Measurements from ENCODE around the gene ZDHHC18.
A peak's percentile ranks its signal among the peaks of the same experiment; 100 is the strongest.
"Not testable (repeated sequence)": the region's sequence is repeated elsewhere in the genome, so short reads cannot be mapped to it uniquely, and the experiment has no call there.

The ZDHHC18 gene

DNA sequence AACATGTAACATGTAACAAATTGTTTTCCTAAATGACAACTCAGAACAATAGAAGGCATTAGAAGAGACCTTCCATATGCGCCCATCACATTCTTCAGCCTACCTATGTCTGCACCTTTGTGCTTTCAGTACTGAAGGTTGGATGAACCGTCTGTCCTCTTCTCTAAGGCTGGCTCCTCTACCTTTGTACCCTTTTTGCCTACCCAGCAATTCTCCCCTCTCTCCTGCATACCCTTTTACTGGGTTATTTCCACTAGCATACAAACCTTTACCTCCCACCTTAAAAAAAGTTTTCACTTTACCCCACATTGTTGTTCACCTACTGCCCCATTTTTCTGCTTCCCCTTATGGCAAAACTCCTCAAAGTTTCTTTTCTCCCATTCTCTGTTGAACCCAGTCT is 33.6 kb upstream of the ZDHHC18 start:
- no peak for DNase-seq

DNA sequence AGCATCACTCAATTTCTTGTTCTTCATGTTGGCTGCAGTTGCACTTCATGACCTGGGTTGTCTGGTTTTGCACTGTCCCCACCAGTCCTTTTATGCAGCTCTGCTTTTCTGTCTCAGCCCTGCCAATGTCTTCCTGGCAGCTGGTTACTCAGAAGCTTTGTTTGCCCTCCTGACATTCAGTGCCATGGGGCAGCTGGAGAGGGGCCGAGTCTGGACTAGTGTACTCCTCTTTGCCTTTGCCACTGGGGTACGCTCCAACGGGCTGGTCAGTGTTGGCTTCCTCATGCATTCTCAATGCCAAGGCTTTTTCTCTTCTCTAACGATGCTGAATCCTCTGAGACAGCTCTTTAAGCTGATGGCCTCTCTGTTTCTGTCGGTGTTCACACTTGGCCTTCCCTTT is 32.1 kb upstream of the ZDHHC18 start:
- no peak for DNase-seq

DNA sequence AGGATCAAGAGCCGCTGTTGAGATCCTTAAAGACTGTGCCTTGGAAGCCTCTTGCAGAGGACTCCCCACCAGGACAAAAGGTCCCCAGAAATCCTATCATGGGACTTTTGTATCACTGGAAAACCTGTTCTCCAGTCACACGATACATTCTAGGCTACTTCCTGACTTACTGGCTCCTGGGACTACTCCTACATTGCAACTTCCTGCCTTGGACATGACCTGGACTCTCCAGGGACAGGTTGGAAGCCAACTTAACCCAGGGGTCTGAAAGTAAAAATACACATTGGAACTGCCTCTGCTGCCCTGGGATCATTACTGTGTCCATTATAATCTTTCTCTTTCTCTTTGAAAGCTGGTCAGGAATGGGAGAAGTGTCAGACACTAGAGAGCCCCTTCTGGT is 28.9 kb upstream of the ZDHHC18 start:
- no peak for DNase-seq

DNA sequence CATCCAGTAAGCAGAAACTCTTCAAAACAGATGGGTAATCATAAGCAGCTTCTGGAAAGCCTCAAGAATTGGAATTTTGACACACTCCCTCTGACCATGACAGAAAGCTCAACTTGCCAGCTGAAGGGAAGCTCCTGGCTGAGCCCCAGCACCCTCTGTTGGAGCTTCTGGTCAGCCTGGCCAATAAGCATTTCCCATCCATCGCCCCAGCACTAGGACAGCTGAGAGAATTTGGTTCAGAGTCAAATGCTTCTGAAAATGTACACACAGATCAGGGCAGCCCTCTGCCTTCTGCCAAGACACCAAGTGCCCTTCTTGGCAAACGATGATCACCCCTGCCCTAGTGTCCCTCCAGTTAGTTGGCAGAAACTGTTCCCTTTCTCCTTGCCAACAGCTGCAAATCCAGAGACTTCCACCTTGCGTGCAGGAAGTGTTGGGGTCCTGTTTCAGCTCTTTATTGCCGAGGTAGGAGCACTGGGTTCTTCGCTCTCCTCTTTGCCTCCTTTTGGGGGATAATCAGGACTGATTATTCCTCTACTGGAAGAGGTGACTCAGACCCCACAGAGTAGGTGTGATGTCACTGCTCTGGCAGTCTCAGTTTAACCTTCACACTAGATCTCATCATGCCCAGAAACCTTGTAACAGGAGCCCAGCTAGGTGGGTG is 26.9 kb upstream of the ZDHHC18 start:
- no peak for DNase-seq

DNA sequence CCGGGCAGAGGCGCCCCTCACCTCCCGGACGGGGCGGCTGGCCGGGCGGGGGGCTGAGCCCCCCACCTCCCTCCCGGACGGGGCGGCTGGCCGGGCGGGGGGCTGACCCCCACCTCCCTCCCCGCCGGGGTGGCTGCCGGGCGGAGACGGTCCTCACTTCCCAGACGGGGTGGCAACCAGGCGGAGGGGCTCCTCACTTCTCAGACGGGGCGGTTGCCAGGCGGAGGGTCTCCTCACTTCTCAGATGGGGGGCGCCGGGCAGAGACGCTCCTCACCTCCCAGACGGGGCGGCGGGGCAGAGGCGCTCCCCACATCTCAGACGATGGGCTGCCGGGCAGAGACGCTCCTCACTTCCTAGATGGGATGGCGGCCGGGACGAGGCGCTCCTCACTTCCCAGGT is 22.6 kb upstream of the ZDHHC18 start:
- DNase-seq, result not testable (repeated sequence)

DNA sequence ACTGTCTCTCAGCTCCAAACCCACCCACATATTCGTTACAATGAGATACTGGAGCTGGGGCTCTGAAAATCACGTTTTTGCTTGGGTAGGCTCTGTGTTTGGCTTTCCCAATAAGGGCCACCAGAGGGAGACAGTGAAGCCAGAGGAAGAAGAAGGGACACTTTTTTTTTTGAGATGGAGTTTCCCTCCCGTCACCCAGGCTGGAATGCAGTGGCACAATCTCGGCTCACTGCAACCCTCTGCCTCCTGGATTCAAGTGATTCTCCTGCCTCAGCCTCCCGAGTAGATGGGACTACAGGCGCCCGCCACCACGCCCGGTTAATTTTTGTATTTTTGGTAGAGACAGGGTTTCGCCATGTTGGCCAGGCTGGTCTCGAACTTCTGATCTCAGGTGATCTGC is 16.4 kb upstream of the ZDHHC18 start:
- peak in 1 of 2 experiments; percentile 52 for DNase-seq

DNA sequence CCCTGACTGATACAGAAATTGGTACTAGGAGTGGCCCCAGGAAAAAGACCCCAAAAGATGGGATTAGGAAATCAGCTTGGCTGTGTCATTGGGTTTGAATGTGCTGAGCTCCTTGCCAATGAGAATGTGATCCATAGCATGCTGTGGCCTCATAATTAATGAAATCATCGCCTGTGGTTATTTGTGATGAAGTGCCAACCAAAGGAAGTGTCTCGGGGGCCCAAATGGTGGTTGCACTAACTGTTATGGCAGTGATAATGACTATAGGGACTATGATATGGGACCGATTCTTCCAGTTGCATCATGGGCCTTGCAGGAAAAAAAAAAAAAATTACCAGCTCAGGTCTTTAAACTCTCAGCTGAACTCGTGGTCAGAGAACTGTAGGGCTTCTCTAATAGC is 15.4 kb upstream of the ZDHHC18 start:
- DNase-seq, result no peak

DNA sequence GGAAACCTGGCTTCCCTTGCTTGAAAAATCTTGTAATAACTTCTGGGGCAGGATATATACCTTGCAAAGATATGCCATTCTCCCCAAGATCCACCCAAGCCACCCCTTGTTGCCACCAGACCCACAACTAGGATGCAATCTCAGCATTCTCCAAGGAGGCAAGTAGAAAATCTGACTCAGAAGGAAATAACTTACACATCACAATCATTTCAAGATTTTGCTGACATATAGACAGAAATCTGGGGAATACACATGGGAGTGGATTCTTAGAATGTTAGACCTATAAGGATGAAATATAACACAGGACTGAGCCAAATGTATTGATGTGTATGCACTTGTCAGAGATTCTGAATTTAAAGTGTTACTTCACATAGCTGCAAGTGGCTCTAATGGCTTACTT is 14.8 kb upstream of the ZDHHC18 start:
- no peak for DNase-seq

DNA sequence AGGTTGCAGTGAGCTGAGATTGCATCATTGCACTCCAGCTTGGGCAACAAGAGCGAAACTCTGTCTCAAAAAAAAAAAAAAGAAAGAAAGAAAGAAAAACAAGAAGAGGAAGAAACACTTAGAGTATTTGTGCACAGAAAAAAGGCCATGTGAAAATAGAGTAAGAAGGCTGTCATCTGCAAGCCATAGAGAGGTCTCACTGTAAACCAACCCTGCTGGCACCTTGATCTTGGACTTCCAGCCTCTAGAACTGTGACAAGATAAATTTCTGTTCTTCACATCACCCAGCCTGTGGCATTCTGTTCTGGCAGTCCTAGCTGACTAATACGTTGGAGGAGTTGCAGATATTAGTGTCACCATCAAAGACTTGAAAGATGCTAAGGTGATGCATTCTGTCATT is 12.1 kb upstream of the ZDHHC18 start:
- no peak for DNase-seq

DNA sequence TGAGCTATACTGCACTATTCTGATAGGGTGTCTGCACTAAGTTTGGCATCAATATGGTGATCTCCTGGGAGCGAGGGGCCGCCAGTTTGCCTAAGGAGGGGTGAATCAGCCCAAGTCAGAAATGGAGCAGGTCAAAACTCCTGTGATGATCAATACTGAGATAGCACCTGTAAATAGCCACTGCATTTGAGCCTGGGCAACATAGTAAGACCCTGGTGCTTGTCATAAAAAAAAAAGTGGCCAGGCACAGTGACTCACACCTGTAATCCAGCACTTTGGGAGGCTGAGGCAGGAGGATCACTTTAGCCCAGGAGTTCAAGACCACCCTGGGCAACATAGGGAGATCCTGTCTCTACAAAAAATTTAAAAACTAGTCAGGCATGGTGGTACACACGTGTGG is 11.6 kb upstream of the ZDHHC18 start:
- DNase-seq, result no peak

DNA sequence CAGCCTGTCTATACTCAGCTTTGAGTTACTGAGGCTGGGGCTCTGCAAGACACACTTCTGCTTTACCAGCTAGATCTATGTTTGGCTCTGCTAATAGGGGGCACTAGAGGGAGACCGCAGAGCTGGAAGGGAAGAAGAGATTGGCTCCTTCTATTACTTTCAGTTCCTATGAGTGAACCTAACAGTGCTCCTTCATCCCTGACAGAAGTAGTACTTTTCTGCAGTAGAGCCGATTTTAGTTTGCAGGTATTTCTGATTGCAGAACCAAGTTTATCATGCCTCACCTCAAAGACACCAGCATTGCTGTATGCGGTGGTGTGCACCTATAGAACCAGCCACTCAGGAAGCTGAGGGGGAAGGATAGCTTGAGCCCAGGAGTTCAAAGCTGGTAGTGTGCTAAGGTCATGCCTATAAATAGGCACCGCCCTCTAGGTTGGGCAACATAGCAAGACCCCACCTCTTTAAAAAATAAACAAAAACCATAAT is 5.7 kb upstream of the ZDHHC18 start:
- no peak for DNase-seq

DNA sequence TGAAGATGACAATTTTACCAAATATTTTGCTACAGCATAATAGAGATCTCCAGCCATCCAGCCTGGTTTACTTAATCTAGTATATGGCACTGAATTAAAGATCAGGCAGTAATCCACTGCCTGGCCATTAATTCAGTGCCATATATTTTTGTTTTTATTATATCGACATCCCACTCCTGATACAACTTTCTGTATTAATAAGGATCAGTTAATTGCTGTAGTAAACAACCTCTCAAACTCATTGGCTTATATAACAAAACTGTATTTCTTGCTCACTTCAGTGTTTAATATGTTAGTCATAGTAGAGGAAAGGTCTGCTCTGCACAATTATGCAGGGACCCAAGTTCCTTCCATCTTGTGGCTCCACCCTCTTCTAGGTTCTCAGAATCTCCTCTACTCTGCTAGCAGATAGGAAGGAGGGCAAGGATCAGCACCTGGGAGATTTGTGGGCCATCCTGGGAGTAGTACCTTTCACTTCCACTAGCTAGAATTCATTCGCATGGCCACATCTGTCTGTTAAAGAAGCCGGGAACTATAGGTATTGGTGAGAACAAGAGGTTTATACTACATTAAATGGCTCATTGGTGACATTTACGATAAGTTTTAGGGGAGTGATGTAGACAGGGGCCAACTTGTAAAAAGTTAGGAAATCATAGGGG is 3.6 kb upstream of the ZDHHC18 start:
- DNase-seq, result no peak

DNA sequence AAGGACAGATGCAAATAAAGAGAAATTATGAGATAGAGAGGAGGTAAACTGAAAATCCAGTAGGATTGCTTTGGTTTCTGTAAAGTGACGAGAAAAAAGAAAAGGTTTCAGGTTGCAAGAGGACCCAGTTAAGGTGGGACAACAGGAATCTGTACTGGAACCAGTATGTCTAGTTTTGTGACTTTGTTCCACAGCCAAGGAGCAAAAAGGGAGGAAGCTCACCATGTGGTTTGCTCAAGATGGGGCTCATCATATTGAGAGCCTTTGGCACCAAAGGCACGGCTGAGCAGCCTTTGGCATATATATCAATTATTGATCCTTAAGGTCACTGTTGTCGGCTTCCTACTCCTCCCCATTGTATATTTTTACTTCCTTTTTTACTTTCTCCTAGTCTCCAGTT is 1.8 kb upstream of the ZDHHC18 start:
- DNase-seq, result no peak

DNA sequence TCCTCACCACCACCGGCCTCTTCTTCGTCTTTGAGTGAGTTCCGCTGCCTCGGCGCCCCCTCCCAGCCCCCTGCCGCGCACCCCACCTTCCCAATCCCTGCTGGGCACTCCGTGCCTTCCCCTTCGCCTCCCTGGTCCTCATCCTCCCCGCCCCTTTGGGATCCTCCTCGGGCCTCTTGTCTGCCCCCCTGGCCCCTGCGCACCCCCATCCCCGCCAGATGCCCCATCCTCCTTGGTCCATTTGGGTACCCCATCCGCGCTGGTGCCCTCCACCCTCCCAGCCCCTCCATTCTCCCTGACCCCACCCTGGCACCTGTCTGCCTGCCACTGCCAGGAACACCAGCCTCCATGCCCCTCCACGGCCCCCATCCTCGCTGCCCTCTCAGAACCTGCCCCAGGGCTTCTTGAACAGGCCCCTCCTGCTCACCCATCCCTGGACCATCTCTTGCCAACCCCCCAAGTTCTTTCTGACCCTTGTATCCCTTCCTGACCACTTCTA is 667 bp downstream of the ZDHHC18 start:
- no peak for DNase-seq

DNA sequence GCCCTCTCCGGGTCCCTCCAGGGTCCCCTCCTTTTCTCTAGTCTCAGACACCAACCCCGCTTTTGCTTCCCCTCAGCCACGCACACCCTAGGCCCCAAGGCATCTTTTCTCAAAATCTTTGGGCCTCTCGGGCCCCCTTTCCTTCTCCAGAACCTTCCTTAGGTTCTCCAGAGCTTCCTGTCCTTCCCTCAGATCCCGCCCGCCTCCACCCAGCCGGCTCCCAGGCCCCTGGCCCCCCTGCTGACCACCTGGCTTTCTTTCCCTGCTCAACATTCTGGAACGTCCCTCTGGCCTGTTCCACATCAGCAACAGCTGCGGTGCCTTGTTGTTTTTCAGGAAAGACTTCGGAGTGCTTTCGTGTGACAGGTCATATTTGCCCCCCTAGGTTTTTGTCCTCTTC is 1.2 kb downstream of the ZDHHC18 start:
- peak in 1 of 2 experiments; percentile 52 for DNase-seq

DNA sequence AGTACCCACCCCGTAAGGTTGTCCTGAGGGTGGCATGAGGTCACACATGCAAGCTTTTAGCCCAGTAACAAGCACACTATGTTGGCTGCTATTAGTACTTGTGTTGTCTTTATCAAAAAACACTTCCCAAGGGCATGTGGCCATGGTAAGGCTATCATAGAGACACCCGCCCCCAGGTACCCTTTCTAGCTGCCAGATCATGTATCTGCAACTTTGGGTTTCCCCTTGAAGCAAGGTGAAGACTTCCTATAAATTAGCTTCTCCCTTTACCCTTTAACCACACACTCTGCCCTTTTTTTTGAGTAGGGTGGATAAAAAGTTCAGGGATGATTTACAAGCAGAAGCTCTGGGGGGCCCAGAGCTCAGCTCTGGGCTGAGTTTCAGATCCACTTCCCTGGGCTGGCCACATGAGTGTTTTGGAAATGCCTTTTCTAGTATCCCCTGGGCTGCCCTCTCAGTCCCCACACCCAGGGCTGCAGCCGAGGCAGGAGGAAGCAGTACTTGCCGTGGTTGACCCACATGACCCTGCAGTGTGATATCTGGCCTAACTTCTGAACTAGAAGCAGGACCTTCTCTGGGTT is 2.0 kb downstream of the ZDHHC18 start:
- no peak for DNase-seq

DNA sequence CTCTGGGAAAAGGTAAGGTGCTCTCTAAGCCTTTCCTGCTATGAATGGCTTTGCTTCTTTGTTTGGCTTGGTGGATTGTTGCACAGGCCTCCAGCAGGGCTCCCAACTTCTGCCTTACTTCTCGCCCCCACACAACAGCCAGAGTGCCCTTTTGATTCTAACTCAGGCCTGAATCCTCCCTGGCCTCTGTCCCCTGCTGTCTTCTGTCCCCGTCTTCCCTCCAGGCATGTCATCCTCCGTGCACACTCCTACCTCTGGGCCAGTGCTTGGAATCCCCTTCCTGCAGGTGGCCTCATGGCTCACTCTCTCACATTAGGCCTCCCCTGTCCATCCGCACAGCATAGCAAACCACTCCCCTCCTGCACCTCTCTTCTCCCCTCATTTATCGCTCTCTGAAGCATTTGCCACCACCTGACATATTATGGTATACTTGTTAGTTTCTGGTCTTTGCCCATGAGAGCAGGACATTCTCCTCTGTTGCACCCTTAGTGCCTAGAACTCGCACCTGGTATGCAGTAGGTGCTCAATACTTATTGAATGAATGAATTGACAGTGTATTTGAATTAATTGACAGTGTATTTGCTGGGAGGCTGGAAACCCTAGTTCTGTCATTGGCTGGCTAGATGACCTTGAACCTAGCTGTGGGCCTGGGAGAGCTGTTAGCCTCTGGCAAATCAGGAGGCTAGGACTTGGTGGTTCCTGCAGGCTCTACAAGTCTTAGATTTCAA is 2.9 kb downstream of the ZDHHC18 start:
- no peak for DNase-seq

DNA sequence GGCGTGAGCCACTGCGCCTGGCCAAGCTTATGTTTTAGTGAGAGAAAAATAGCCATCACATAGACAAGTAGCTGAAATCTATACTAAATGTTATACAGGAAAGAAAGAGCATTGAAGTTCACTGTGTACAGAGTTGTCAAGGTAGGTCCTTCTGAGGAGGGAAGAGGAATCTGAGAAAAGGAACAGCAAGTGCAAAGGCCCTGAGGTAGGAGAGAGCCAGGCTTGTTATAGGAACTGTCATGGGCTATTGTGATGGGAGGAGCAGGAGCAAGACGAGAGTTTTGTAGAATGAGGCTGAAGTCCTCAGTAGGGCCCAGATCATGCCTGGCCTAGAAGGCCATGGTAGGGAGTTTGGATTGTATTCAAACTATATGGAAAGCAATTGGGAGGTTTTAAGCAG is 4.6 kb downstream of the ZDHHC18 start:
- DNase-seq, result no peak

DNA sequence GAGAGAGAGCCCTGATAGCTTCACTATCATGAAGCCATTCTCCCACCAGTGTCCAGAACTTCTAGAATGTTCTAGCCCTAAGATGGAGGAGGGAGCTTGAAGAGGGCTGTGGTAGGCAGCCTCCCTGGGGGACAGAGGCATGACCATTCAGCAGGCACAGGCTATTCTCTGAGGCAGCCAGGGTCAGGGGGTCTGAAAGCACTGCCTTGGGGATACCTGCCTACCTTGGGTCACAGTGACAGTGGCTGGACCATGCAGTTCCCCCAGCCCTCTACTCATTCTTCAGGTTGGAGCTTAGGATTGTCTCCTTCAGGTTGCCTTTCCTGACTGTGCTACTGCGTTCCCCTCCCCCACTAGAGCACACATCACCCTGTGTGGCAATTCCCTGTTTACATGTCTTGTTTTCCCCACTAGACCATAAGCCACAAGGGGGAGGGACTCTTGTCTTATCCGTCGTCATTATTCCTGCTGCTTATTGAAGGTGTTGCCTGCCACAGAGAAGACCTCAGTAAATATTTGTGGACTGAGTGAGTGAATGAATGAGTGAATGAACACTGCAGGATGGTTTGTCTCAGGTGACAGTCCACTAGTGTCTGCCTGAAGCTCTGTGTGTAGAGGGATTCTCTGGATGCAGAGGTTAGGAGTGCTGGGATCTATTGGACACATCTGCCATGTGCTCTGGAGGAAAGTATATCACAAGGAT is 5.2 kb downstream of the ZDHHC18 start:
- DNase-seq, result no peak

DNA sequence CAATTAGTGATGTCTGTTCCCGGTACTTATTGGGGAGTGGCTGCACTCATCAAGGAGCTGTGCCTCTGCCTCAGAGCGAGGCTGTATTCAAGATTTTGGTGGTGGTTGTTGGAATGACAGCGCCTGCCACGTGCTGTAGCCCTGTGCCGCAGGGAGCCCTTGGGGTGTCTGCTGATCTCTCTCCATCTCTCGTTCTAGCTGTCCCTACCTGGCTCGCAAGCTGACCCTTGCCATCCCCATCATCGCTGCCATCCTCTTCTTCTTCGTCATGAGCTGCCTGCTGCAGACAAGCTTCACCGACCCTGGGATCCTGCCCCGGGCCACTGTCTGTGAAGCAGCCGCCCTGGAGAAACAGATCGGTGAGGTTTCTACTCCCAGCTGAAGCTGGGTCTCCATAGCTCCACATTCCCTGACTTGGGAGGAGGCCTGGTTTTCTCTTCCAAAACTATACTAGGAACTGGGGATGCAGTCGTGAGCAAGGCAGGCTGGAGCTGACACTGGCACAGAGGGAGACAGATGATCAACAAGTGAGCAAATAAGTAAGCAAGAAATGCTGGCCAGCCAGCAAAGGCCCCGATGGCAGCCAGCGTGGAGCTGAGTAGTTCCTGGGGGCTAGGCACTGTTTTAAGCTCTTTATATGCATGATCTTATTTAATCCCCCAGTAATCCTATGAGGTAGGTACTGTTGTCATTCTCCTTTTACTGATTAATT is 5.9 kb downstream of the ZDHHC18 start:
- peak in 1 of 2 experiments; percentile 9 for DNase-seq

DNA sequence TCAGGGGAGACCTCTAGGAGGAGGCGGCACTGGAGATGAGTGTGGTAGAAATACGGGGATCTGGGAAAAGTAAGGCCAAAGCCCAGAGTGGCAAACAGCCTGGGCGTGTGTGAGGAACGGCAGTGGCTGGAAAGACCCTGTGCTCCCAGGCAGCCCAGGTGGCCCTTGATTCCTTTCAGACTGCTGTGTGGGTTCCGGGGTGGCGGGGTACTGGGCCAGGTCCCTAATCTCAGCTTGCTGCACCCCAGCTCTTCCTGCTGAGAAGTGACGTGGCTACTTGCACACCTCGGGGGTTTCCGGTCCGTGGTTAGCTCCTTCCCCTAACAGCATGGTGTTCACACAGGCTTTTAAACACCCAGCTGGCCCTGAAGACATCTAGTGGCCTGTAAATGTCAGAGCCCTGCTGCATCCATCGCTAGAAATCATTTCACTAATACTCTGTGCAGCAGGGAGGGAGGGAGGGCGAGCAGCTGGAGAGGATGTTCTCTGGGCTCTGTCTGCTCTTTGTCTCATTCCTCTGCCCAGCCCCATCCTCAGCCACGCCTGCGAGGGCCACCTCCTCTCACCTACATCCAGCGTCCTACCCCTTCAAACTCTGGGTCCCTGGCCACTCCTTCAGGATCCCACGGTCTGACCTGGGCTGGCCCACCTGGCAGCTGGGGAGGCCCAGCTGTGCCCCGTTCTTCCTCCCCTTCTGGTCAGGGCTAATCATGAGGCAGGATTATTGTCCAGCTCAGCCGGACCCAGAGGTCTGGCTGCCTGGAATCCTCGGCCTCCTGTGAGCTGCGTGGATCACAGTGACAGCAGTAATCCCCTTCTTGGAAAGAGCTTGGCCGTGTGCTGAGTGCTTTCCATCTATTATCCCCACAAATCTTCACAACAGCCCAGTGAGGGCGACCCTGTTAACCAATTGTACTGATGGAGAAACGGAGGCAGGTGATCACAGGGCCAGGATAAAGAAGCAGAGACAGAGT is 7.2 kb downstream of the ZDHHC18 start:
- DNase-seq, result peak in 1 of 2 experiments; percentile 9
